Head of caudate nucleus (tissue), 42 donors: ENCODE data around the gene ACTN1.

Experiments
- DNase-seq, 42 donors: peaks; one replicate each; pipeline versions ENCODE4 v3.0.0 to v3.0.0-alpha.2; 2020 to 2021; ENCODE audit warnings: mixed read lengths in 7 of 42
- intact Hi-C: fragments of 100-400 bp; cut with DNase I; formaldehyde crosslinking; loops from one replicate; pipeline ENCODE4 v1.15.0; 2022

Gene ACTN1

GRCh38 chr14:68941820-68942219, 37.3 kb downstream of the ACTN1 start:
- peak in 27 of 42 donors; percentile 21 to 77 (median 54) for DNase-seq
- intact Hi-C loops, result no loop called here

- intact Hi-C loops, result no loop called here
- DNase-seq, result no peak
Measured at GRCh38 chr14:68940614-68941185, 38.4 kb downstream of the ACTN1 start.

- intact Hi-C loops, result no loop called here
- DNase-seq, result no peak
Measured at GRCh38 chr14:68939893-68940613, 39.0 kb downstream of the ACTN1 start.

- intact Hi-C loops, result no loop called here
- no peak for DNase-seq
Measured at GRCh38 chr14:68939181-68939892, 39.8 kb downstream of the ACTN1 start.

- intact Hi-C loops, result no loop called here
- DNase-seq, result no peak
Measured at GRCh38 chr14:68938271-68939150, 40.6 kb downstream of the ACTN1 start.

GRCh38 chr14:68937471-68938270, 41.4 kb downstream of the ACTN1 start:
- DNase-seq, result peak in 41 of 42 donors; percentile 30 to 90 (median 68)
- intact Hi-C loops, result no loop called here

GRCh38 chr14:68936980-68937379, 42.1 kb downstream of the ACTN1 start:
- no peak for DNase-seq
- intact Hi-C loops, result no loop called here

GRCh38 chr14:68936476-68936875, 42.6 kb downstream of the ACTN1 start:
- peak in 6 of 42 donors; percentile 39 to 70 (median 49) for DNase-seq
- intact Hi-C loops, result no loop called here

GRCh38 chr14:68935761-68936214, 43.3 kb downstream of the ACTN1 start:
- DNase-seq, result no peak
- intact Hi-C loops, result no loop called here

- DNase-seq, result no peak
- intact Hi-C loops, result no loop called here
Measured at GRCh38 chr14:68934066-68934465, 45.0 kb downstream of the ACTN1 start.

- intact Hi-C loops, result no loop called here
- DNase-seq, result no peak
Measured at GRCh38 chr14:68932686-68933085, 46.4 kb downstream of the ACTN1 start.

GRCh38 chr14:68932231-68932630, 46.9 kb downstream of the ACTN1 start:
- intact Hi-C loops, result no loop called here
- DNase-seq, result no peak

GRCh38 chr14:68931474-68932051, 47.5 kb downstream of the ACTN1 start:
- peak in 3 of 42 donors; percentile 48 to 64 (median 62) for DNase-seq
- intact Hi-C loops, result no loop called here

GRCh38 chr14:68931063-68931462, 48.0 kb downstream of the ACTN1 start:
- intact Hi-C loops, result no loop called here

GRCh38 chr14:68929623-68930307, 49.3 kb downstream of the ACTN1 start:
- DNase-seq, result no peak
- intact Hi-C loops, result no loop called here

More at GRCh38 chr14:68931063-68931462, 48.0 kb downstream of the ACTN1 start:
- no peak for DNase-seq

GRCh38 chr14:68928770-68929550, 50.1 kb downstream of the ACTN1 start:
- intact Hi-C loops, result no loop called here
- peak in 26 of 42 donors; percentile 14 to 73 (median 42) for DNase-seq
